HUDEP-2 (cell line): ENCODE results near the gene CDKAL1.
"Not testable (repeated sequence)": the region's sequence is repeated elsewhere in the genome, so short reads cannot be mapped to it uniquely, and the experiment has no call there.

Source experiments
- DNase-seq, 76 experiments: peaks; one replicate each; lab custom pipeline; 2025; ENCODE audit not compliant: unreplicated experiment in 76 of 76; lab: John Stamatoyannopoulos, UW

Gene CDKAL1

DNA sequence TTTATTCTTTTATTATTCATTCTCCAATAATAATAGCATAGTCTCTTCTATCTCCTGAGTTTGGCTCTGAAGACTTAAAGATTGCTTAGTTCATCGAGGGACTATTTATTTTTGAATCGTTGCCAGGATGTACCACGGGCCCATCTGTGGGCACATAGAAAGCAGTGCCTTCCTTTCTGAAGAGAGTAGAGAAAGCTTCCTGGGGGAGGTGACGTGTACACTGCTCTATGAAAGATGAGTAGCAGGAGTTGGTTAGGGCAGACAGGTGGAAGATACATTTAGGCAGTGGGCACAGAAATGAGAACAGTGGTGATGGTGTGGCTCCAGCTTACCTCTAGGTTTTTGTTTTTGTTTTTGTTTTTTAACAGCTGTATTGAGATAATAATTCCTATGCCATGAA, 98.4 kb downstream of the CDKAL1 start:
- DNase-seq: no peak

DNA sequence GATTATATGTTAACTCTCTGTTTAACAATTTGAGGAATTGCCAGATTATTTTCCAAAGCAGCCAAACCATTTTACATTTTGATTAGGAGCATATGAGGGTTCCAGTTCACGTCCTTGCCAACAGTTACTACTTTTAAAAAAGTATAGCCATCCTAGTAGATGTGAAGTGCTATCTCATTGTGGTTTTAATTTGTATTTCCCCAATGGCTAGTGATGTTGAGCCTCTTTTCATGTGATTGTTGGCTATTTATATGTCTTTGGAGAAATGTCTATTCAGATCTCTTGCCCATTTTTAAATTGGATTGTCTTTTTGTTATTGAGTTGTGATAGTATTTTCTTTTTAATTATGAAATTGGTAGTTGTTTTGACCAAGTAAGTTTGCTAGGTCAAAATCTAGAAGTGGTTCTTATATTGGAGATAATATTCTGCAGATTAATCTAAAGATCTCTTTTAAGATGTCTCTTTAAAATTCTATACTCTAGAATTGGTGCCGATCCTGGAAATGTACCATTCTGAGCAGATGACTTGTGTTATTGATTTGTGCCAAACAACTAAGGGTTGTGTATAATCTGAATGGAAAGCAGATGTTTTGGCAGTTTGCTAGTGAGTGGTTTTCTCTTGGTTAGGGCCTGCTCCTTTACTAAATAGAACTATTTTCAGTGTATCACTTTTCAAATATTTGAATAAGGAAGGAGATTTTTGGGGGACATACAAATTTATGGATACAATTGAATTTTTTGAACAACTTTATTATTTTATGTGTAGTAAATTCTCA, 99.5 kb downstream of the CDKAL1 start:
- DNase-seq: no peak

- DNase-seq: no peak
These were observed 104.9 kb downstream of the CDKAL1 start for GRCh38 chr6:20639161-20639560.

GRCh38 chr6:20640181-20640580, 105.9 kb downstream of the CDKAL1 start:
- DNase-seq: no peak

- no peak for DNase-seq
These were observed 108.2 kb downstream of the CDKAL1 start for GRCh38 chr6:20642441-20642840.

- DNase-seq: peak in 1 of 76 experiments; percentile 12
These were observed 110.6 kb downstream of the CDKAL1 start for GRCh38 chr6:20644667-20645370.

- not testable (repeated sequence) for DNase-seq
These were observed 111.3 kb downstream of the CDKAL1 start for GRCh38 chr6:20645572-20645971.

DNA sequence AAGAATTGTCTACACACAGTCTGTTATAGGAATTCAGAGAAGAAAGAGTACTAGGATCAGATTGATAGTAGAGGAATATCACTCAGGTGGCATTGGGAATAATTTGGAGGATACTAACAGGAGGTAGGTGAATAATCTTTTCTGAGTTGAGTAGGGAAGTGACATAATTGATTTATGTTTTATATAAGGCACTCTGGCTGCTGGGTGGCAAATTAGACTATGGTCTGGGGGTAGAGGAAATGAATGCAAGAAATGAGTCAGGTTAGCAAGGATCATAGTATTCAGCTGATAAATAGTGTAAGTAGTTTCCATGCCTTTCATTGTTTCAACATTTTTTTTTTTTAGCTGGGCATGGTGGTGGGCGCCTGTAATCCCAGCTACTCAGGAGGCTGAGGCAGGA, 113.3 kb downstream of the CDKAL1 start:
- no peak for DNase-seq

DNA sequence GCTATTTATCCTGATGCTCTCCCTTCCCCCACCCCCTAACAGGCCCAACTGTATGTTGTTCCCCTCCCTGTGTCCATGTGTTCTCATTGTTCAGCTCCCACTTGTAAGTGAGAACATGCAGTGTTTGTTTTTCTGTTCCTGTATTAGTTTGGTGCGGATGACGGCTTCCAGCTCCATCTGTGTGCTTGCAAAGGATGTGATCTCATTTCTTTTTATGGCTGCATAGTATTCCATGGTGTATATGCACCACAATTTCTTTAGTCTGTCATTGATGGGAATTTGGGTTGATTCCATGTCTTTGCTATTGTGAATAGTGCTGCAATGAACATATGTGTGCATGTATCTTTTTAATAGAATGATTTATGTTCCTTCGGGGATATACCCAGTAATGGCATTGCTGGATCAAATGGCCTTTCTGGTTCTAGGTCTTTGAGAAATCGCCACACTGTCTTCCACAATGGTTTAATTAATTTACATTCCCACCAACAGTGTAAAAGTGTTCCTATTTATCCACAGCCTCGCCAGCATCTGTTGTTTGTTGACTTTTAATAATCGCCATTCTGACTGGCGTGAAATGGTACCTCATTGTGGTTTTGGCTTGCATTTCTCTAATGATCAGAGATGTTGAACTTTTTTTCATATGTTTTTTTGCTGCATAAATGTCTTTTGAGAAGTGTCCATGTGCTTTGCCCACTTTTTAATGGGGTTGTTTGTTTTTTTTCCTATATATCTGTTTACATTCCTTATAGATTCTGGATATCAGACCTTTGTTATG, 115.6 kb downstream of the CDKAL1 start:
- peak in 2 of 76 experiments; percentile 13 to 16 for DNase-seq

DNA sequence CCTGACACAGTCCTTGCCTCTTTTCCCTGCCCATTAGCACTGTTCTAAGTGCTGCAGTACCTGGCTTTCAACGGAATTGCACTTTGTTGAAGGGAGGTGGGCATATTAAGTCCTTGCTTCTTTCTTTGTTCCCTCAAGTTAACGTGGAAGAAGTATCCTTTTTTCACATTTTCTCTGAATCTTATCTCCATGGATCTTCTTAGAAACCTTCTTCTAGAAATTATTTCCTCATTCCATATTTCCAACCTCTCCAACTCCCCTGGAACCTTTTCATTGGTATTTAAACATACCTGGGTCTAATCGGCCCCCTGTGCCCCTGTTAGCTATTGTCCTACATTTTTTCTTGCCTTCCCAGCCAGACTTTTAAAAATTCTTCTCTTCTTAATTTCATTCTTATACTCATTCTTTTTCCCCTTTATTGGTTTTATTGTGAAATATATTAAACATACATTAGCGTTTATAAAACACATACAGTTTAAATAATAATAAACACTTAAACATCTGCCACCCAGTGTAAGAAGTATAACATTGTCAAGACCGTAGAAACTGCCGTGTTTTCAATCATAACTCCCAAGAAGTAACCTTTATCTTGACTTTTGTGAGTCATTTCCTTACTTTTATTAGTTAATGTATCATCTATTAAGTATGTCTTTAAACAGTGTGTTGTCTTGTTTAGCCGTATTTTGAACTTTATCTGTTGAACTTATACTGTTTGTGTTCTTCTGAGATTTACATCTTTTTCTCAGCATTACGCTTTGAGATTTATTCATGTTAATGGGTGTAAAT, 118.2 kb downstream of the CDKAL1 start:
- DNase-seq: peak in 2 of 76 experiments; percentile 9 to 13

- no peak for DNase-seq
These were observed 118.8 kb downstream of the CDKAL1 start for GRCh38 chr6:20653085-20653479.

DNA sequence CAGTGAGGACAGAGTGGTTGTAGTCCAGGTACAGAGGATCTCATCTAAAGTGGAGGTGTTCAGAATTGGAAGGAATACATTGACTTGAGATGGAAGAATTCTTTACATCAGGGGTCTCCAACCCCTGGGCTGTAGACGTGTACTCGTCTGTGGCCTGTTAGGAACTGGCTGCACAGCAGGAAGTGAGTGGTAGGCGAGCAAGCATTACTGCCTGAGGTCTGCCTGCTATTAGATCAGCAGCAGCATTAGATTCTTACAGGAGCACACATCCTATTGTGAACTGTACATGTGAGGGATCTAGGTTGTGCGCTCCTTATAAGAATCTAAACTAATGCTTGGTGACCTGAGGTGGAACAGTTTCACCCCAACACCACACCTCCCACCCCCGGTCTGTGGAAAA, 121.1 kb downstream of the CDKAL1 start:
- DNase-seq: no peak

DNA sequence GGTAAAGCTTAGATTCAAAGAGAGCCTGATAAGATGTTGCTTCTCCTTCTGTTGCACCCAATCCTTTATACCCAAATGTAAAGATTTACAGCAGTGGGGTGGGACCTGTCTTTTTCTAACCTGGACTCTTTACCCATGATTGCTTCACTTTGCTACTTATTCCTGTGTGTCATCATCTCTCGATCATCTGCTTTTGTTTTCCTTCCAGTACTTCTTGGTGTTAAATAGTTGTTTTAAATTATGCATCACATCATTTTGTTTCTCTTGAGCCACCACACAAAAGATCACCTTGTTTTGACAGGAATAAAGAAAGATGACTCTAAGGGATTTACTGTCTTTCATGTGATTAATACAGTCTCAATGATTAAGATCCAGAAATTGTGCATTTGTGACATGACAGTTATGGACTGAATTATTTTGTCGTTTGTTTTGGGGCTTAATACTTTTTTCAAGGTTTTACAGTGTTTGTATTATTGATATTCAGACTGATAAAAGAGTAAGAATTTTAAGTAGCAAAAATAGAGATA, 123.1 kb downstream of the CDKAL1 start:
- no peak for DNase-seq

DNA sequence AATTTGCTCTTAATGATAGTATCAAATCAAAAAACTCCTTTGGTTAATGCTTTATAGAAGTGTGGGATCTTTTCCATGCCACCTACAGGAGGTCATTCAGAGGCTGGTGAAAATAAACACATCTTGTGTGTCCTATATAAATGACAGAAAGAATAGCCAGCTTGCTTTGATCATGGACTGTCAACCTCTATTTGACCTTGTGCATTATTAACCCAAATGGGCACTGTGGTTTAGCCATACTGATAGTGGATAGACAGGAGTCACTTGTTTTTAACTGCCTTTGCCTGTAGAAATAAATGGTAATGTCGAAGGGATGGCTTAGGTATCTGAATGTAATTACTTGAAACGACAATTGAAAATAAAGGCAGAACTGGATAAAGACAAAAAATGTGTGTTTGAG, 123.8 kb downstream of the CDKAL1 start:
- DNase-seq: no peak

DNA sequence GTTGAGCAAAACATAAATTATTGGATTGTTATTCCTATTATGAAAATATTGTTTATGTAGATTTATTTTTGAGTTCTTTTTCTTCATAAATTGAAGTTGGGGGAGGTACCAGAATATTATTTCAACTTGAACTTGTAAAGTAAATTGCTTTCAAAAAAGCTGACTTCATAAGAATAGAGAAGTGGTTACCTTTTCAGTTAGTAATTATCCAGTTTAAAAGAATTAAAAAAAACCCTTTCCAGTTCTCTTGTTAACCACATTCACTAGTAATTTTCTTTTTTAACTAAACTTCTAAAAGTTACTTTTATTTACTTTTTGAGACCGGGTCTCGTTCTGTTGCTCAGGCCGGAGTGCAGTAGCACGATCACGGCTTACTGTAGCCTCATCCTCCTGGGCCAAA, 124.3 kb downstream of the CDKAL1 start:
- DNase-seq: no peak

DNA sequence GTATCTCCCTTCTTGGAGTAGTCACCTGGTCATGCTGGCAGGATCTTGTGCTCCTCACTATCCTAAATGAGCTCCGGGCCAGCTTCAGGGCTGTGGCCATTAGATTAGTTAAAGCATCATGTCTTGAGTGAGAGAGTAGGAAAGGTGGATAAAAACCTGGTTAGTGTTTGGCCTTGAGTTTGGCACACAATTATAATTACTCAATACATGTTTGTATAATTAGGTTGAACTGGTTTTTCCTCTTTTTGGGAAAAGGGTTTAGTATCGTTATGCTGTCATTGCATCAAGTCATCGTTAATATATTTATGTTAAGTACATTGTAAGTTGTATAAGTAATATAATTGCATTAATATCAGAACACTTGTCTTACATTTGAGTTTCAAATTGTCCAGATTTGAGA, 126.3 kb downstream of the CDKAL1 start:
- no peak for DNase-seq

- no peak for DNase-seq
These were observed 127.5 kb downstream of the CDKAL1 start for GRCh38 chr6:20661721-20662120.

DNA sequence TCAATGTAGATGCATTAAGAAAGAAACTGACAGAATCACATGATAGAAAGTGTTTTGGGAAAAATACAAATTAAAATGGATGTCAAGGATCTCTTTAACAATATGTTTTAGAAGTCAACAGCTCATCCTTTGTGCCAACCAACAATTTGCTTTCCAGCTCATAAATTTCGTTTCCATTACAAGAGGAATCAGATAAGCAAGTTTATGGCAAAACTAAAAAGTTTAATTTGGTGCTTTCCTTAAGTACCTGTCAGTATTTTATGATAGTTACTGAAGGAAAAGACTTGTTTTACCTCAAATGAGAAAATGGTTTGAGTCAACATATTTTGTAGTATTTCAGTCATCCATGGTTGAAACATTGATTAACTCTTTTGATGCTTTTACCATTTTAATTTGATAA, 130.0 kb downstream of the CDKAL1 start:
- DNase-seq: no peak

DNA sequence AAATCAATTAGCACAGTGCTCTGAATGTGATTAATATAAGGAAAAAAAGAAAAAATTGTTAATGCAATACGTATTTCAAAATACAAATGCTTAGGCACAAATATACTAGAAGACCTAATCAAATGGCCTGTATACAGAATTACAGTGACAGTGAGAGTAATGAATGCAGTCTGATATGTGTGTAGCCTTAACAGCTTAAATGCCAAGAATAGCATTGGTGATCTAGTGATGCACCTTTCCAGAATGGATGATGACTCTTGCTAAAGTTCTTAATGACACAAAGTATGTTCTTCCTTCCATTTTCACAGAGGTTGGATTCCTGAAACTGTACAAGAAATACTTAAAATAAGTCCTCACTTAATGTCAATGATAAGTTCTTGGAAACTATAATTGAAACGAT, 131.0 kb downstream of the CDKAL1 start:
- no peak for DNase-seq

DNA sequence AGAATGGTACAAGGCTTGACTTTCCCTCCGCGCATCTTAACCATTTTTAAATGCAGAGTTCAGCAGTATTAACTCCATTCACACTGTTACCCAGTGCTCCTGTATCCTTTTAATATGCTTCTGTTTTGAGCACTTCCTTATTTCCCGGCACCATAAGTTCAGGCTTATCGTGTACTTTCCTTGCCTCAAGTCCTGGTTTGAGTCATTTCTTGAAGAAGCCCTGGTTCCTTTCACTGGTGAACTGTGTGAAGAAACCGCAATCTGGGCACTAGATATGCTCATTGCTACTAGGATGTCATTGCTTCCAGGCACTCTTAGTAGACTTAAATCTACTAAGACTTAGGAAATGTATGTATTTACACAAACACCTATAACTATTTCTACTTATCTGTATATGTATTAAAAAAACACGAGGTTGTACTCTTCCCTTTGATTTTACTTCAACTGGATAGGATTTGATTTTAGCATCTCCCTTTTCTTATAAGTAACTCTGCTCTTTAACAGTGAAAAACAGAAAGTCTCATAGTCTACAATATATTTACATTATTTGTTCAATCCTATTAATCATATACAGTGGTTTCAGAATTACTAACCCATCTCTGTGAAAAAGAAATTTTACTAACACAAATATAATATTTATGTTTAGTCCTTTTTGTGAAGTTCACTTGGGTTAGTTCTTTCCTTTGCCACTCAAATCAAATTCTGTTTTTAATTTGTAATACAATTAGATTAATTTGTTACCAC, 135.5 kb downstream of the CDKAL1 start:
- no peak for DNase-seq
